GM23338 (cell line): ENCODE measurements around the gene INSRR. TPM values are rescaled to one million over a fixed set of nuclear protein-coding genes. Genes with fewer than 3 reads are reported as not detected.

Experiments
- ATAC-seq: fragments of 200-7000 bp; cut with Tn5 transposase; 3 replicates; pipeline ENCODE4 v1.9.1; 2020
- DNase-seq: peaks from one replicate; pipeline ENCODE4 v3.0.0-alpha.2; 2015; ENCODE audit warnings: low spot score
- H2AFZ ChIP-seq: fragments of 200-600 bp; sonication (generic); 2 replicates; pipeline ENCODE4 v1.8.0; 2016; ENCODE audit warnings: antibody characterized with exemption, mild to moderate bottlenecking, moderate library complexity
- H3F3A ChIP-seq: fragments of 200-600 bp; sonication (generic); replicated peaks from 2 replicates; pipeline ENCODE4 v1.8.0; 2017; ENCODE audit warnings: antibody characterized with exemption, mixed run types, low read depth
- H3K27ac ChIP-seq: fragments of 200-600 bp; sonication (generic); 2 replicates; pipeline ENCODE4 v1.6.1; 2016; ENCODE audit warnings: low read depth
- H3K27me3 ChIP-seq: fragments of 200-600 bp; sonication (generic); 2 replicates; pipeline ENCODE4 v1.8.0; 2016; ENCODE audit warnings: mild to moderate bottlenecking, mixed run types, moderate library complexity; ENCODE audit not compliant: insufficient read depth
- H3K36me3 ChIP-seq: fragments of 200-600 bp; sonication (generic); 2 replicates; pipeline ENCODE4 v1.8.0; 2016; ENCODE audit warnings: mild to moderate bottlenecking; ENCODE audit not compliant: insufficient read depth
- H3K4me1 ChIP-seq: fragments of 200-600 bp; sonication (generic); 2 replicates; pipeline ENCODE4 v1.8.0; 2016; ENCODE audit warnings: mild to moderate bottlenecking, moderate library complexity; ENCODE audit not compliant: insufficient read depth
- H3K4me2 ChIP-seq: fragments of 200-600 bp; sonication (generic); 2 replicates; pipeline ENCODE4 v1.7.1; 2017; ENCODE audit warnings: mixed run types
- H3K4me3 ChIP-seq: fragments of 200-600 bp; sonication (generic); 2 replicates; pipeline ENCODE4 v1.6.1; 2016; ENCODE audit warnings: mixed run types
- H3K79me2 ChIP-seq: fragments of 200-600 bp; sonication (generic); replicated peaks from 2 replicates; pipeline ENCODE4 v1.8.0; 2017; ENCODE audit warnings: mild to moderate bottlenecking; ENCODE audit not compliant: insufficient read depth
- H3K9me2 ChIP-seq: fragments of 200-600 bp; sonication (generic); 2 replicates; pipeline ENCODE4 v1.8.0; 2017; ENCODE audit not compliant: insufficient read depth
- H4K20me1 ChIP-seq: fragments of 200-600 bp; sonication (generic); replicated peaks from 2 replicates; pipeline ENCODE4 v1.8.0; 2017; ENCODE audit warnings: mild to moderate bottlenecking; ENCODE audit not compliant: insufficient read depth
- H3K27ac Mint-ChIP-seq: 2 replicates; pipeline ENCODE4 v1.8.0; 2020; ENCODE audit warnings: inconsistent platforms, mild to moderate bottlenecking, moderate library complexity, mixed read lengths
- H3K27me3 Mint-ChIP-seq: 3 replicates; pipeline ENCODE4 v1.8.0; 2022; ENCODE audit warnings: low read depth, mild to moderate bottlenecking, moderate library complexity, mixed read lengths, inconsistent platforms; ENCODE audit not compliant: insufficient read depth, poor library complexity
- H3K36me3 Mint-ChIP-seq: 3 replicates; pipeline ENCODE4 v1.8.0; 2021; ENCODE audit warnings: low read depth, mild to moderate bottlenecking, inconsistent platforms, moderate library complexity, mixed read lengths
- H3K4me1 Mint-ChIP-seq: 3 replicates; pipeline ENCODE4 v1.8.0; 2020; ENCODE audit warnings: mild to moderate bottlenecking, inconsistent platforms, mixed read lengths
- H3K4me3 Mint-ChIP-seq: 3 replicates; pipeline ENCODE4 v1.8.0; 2021; ENCODE audit warnings: moderate library complexity, mild to moderate bottlenecking, inconsistent platforms, mixed read lengths
- H3K9me3 Mint-ChIP-seq: 3 replicates; pipeline ENCODE4 v1.8.0; 2020; ENCODE audit warnings: moderate library complexity, mild to moderate bottlenecking, inconsistent platforms, mixed read lengths
- CREB1 ChIP-seq: fragments of 250-450 bp; sonication (Bioruptor Pico); IDR thresholded peaks from 2 replicates; pipeline ENCODE4 v1.5.0; 2020; ENCODE audit warnings: low read depth, mild to moderate bottlenecking, moderate library complexity
- EZH2 ChIP-seq: fragments of 200-600 bp; sonication (generic); IDR thresholded peaks from one replicate; pipeline ENCODE4 v1.8.0; 2017; ENCODE audit warnings: antibody characterized with exemption, mild to moderate bottlenecking, low read depth; ENCODE audit not compliant: unreplicated experiment
- EZH2phosphoT487 ChIP-seq: fragments of 200-600 bp; sonication (generic); IDR thresholded peaks from one replicate; pipeline ENCODE4 v1.8.1; 2018; ENCODE audit warnings: antibody characterized with exemption; ENCODE audit not compliant: unreplicated experiment
- JUNB ChIP-seq: IDR thresholded peaks from one replicate; pipeline ENCODE4 v1.6.1; 2016; ENCODE audit warnings: antibody characterized with exemption; ENCODE audit not compliant: unreplicated experiment
- NANOG ChIP-seq: IDR thresholded peaks from 2 replicates; pipeline ENCODE4 v1.6.1; 2016; ENCODE audit warnings: antibody characterized with exemption, borderline replicate concordance
- POLR2AphosphoS5 ChIP-seq: IDR thresholded peaks from 2 replicates; pipeline ENCODE4 v1.6.1; 2016; ENCODE audit warnings: antibody characterized with exemption, low read depth
- STAT1 ChIP-seq: IDR thresholded peaks from one replicate; pipeline ENCODE4 v1.6.1; 2016; ENCODE audit warnings: antibody characterized with exemption; ENCODE audit not compliant: unreplicated experiment
- ZNF114 ChIP-seq: fragments of 250-450 bp; sonication (Bioruptor Pico); IDR thresholded peaks from 2 replicates; pipeline ENCODE4 v1.5.0; 2020; ENCODE audit warnings: mild to moderate bottlenecking, moderate library complexity
- ZNF331 ChIP-seq: fragments of 250-450 bp; sonication (Bioruptor Pico); IDR thresholded peaks from 2 replicates; pipeline ENCODE4 v1.5.0; 2020; ENCODE audit warnings: low read depth, mild to moderate bottlenecking, moderate library complexity
- polyA plus RNA-seq: library from polyadenylated mRNA; unstranded; fragments of >200 nt; fragmentation: Nextera tagmentation; extraction: Ambion mirVana; gene quantifications from 2 replicates; pipeline ENCODE4 v1.2.1, GENCODE V29; 2016
- total RNA-seq: library from RNA; depleted of rRNA; stranded (reverse); fragments of >200 nt; shearing (Covaris generic); gene quantifications from 2 replicates; pipeline ENCODE4 v1.2.3, GENCODE V29; 2014
- TF ChIP-seq, protein P1 (sequence below): fragments of 250-450 bp; sonication (Bioruptor Pico); IDR thresholded peaks from 2 replicates; pipeline ENCODE4 v1.5.0; 2020; ENCODE audit warnings: mild to moderate bottlenecking, moderate library complexity
- TF ChIP-seq, protein P2 (sequence below): IDR thresholded peaks from 2 replicates; pipeline ENCODE4 v1.6.1; 2016; ENCODE audit warnings: antibody characterized with exemption
- TF ChIP-seq, protein P3 (sequence below), 2 experiments: fragments of 200-600 bp in 1 of 2; sonication (generic) in 1 of 2; conservative IDR thresholded peaks; 2 replicates each; pipeline versions ENCODE4 v1.5.1 to v1.6.1; 2016 to 2017; ENCODE audit warnings: antibody characterized with exemption in 2 of 2, low read depth in 2 of 2, mild to moderate bottlenecking in 2 of 2, moderate library complexity in 1 of 2

The INSRR gene
- total and polyA plus RNA-seq, 2 experiments from 2014 or later = not detected

DNA sequence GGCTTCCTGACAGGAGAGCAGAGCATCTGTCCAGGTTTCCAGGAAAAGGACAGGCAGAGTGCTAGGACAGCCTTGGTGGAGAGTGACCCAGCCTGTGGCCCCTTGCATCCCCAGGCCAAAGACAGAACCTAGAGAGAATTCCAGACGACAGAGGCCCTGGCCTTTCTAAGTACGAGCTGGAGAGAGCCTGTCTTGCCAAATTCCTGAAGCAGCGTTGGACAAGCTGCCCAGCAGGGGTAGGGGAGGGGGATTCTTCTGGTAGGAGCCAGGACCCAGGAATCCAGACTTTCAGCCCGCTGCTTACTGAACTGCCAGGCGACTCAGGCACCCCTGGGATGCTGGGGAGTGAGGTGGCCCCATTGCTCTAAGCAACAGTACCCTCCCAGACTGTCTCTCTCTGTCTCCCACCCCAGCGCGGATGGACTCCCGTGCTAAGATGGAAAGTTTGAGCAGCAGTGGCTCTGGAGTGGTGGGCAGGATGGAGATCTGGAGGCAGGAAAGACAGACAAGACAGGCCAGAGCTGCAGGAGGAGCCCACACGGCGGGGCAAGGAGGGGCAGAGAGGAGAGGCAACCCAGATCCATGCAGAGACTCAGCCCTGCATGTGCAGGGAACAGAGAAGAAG, 25.8 kb upstream of the INSRR start (continued):
- TF ChIP-seq, protein P1, sequence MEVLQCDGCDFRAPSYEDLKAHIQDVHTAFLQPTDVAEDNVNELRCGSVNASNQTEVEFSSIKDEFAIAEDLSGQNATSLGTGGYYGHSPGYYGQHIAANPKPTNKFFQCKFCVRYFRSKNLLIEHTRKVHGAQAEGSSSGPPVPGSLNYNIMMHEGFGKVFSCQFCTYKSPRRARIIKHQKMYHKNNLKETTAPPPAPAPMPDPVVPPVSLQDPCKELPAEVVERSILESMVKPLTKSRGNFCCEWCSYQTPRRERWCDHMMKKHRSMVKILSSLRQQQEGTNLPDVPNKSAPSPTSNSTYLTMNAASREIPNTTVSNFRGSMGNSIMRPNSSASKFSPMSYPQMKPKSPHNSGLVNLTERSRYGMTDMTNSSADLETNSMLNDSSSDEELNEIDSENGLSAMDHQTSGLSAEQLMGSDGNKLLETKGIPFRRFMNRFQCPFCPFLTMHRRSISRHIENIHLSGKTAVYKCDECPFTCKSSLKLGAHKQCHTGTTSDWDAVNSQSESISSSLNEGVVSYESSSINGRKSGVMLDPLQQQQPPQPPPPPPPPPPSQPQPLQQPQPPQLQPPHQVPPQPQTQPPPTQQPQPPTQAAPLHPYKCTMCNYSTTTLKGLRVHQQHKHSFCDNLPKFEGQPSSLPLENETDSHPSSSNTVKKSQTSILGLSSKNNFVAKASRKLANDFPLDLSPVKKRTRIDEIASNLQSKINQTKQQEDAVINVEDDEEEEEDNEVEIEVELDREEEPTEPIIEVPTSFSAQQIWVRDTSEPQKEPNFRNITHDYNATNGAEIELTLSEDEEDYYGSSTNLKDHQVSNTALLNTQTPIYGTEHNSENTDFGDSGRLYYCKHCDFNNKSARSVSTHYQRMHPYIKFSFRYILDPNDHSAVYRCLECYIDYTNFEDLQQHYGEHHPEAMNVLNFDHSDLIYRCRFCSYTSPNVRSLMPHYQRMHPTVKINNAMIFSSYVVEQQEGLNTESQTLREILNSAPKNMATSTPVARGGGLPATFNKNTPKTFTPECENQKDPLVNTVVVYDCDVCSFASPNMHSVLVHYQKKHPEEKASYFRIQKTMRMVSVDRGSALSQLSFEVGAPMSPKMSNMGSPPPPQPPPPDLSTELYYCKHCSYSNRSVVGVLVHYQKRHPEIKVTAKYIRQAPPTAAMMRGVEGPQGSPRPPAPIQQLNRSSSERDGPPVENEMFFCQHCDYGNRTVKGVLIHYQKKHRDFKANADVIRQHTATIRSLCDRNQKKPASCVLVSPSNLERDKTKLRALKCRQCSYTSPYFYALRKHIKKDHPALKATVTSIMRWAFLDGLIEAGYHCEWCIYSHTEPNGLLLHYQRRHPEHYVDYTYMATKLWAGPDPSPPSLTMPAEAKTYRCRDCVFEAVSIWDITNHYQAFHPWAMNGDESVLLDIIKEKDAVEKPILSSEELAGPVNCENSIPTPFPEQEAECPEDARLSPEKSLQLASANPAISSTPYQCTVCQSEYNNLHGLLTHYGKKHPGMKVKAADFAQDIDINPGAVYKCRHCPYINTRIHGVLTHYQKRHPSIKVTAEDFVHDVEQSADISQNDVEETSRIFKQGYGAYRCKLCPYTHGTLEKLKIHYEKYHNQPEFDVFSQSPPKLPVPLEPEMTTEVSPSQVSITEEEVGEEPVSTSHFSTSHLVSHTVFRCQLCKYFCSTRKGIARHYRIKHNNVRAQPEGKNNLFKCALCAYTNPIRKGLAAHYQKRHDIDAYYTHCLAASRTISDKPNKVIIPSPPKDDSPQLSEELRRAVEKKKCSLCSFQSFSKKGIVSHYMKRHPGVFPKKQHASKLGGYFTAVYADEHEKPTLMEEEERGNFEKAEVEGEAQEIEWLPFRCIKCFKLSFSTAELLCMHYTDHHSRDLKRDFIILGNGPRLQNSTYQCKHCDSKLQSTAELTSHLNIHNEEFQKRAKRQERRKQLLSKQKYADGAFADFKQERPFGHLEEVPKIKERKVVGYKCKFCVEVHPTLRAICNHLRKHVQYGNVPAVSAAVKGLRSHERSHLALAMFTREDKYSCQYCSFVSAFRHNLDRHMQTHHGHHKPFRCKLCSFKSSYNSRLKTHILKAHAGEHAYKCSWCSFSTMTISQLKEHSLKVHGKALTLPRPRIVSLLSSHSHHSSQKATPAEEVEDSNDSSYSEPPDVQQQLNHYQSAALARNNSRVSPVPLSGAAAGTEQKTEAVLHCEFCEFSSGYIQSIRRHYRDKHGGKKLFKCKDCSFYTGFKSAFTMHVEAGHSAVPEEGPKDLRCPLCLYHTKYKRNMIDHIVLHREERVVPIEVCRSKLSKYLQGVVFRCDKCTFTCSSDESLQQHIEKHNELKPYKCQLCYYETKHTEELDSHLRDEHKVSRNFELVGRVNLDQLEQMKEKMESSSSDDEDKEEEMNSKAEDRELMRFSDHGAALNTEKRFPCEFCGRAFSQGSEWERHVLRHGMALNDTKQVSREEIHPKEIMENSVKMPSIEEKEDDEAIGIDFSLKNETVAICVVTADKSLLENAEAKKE (CRISPR knock-in tag) = no peak
- TF ChIP-seq ZNF331 (CRISPR knock-in tag) = no peak
- TF ChIP-seq POLR2AphosphoS5 = no peak
- TF ChIP-seq ZNF114 = no peak
- TF ChIP-seq, protein P2, sequence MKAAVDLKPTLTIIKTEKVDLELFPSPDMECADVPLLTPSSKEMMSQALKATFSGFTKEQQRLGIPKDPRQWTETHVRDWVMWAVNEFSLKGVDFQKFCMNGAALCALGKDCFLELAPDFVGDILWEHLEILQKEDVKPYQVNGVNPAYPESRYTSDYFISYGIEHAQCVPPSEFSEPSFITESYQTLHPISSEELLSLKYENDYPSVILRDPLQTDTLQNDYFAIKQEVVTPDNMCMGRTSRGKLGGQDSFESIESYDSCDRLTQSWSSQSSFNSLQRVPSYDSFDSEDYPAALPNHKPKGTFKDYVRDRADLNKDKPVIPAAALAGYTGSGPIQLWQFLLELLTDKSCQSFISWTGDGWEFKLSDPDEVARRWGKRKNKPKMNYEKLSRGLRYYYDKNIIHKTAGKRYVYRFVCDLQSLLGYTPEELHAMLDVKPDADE = no peak
- no peak for TF ChIP-seq CREB1 (CRISPR knock-in tag)
- no peak for TF ChIP-seq NANOG
- TF ChIP-seq EZH2 = no peak

DNA sequence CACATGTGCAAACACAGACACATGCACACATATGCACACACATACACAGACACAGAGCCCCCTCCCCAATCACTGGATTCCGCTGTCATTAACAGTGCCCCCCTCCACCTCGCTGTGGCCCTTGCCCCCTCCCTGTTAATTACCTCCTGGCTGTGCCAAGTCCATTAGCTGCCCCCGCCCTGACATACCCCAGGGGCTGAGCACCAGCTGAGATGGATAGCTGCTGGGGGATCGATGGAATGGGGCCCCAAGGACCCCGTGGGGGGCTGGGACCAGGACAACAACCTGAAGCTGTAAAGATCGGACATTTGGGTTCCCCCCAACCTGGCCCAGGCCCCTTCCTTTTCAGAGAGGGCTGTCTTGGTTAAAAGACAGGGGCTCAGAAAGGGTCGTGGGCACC, 25.0 kb upstream of the INSRR start:
- no peaks in the 10 kb centered on the region for H4K20me1 ChIP-seq
- Mint-ChIP-seq H3K4me1 (peaks cover 52% of the 10 kb centered on the region), H3K36me3 (no peaks in the 10 kb centered on the region; the same call in 2 of the 3 replicates), H3K27me3 (peaks cover 31% of the 10 kb centered on the region), H3K27ac (no peak overlapping the region), H3K9me3 (no peaks in the 10 kb centered on the region), H3K4me3 (no peak overlapping the region)
- H3K4me2 ChIP-seq = no peak overlapping the region
- H3F3A ChIP-seq = no peaks in the 10 kb centered on the region
- no peak overlapping the region for H2AFZ ChIP-seq
- ATAC-seq (no peak), DNase-seq (no peak)
- no peaks in the 10 kb centered on the region for H3K79me2 ChIP-seq
- no peaks in the 10 kb centered on the region for H3K36me3 ChIP-seq
- no peak overlapping the region for H3K27ac ChIP-seq
- H3K4me1 ChIP-seq = peaks cover 20% of the 10 kb centered on the region; the same call in 1 of the 2 replicates
- H3K27me3 ChIP-seq = peaks cover 37% of the 10 kb centered on the region
- no peaks in the 10 kb centered on the region for H3K9me2 ChIP-seq
- H3K4me3 ChIP-seq = no peak overlapping the region
- TF ChIP-seq POLR2AphosphoS5 (no peak), STAT1 (no peak), EZH2phosphoT487 (no peak), ZNF114 (no peak), JUNB (no peak), NANOG (no peak), EZH2 (no peak), ZNF331 (CRISPR knock-in tag) (no peak)
- TF ChIP-seq, protein P2 = no peak
- TF ChIP-seq, protein P3, sequence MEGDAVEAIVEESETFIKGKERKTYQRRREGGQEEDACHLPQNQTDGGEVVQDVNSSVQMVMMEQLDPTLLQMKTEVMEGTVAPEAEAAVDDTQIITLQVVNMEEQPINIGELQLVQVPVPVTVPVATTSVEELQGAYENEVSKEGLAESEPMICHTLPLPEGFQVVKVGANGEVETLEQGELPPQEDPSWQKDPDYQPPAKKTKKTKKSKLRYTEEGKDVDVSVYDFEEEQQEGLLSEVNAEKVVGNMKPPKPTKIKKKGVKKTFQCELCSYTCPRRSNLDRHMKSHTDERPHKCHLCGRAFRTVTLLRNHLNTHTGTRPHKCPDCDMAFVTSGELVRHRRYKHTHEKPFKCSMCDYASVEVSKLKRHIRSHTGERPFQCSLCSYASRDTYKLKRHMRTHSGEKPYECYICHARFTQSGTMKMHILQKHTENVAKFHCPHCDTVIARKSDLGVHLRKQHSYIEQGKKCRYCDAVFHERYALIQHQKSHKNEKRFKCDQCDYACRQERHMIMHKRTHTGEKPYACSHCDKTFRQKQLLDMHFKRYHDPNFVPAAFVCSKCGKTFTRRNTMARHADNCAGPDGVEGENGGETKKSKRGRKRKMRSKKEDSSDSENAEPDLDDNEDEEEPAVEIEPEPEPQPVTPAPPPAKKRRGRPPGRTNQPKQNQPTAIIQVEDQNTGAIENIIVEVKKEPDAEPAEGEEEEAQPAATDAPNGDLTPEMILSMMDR (conservative IDR thresholded peaks at IDR 0.05; ENCODE audit: low read depth in 2 of 2) = no peak
